Esophagus squamous epithelium (tissue), 4 donors: Measurements from ENCODE around the gene MYBPC3.

ENCODE experiments used
- POLR2A ChIP-seq, 4 donors: fragments of 450-650 bp; IDR thresholded peaks; one replicate each; pipeline ENCODE4 v1.6.1; 2017; ENCODE audit warnings: antibody characterized with exemption in 4 of 4, mild to moderate bottlenecking in 4 of 4, moderate library complexity in 3 of 4
- TF ChIP-seq, protein P1 (sequence below), 6 experiments: fragments of 450-650 bp in 4 of 6; fragments of 200-600 bp in 2 of 6; sonication (generic) in 2 of 6; IDR thresholded peaks; one replicate each; pipeline ENCODE4 v1.5.1; 2016 to 2019; ENCODE audit warnings: antibody characterized with exemption in 6 of 6, mild to moderate bottlenecking in 4 of 6, moderate library complexity in 4 of 6

DNA sequence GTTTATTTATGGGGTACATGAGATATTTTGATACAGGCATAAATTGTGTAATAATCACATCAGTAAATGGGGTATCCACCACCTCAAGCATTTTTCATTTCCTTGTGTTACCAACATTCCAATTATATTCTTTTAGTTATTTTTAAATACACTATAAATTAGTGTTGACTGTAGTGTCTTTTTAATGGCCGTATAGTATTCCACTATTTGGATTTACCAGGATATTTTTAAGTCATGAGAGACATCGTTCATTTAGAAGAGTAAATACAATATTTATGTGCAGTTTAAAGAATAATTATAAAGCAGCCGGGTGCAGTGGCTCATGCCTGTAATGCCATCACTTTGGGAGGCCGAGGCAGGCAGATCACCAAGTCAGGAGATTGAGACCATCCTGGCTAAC lies 32.0 kb upstream of the MYBPC3 start:
- TF ChIP-seq, protein P1, sequence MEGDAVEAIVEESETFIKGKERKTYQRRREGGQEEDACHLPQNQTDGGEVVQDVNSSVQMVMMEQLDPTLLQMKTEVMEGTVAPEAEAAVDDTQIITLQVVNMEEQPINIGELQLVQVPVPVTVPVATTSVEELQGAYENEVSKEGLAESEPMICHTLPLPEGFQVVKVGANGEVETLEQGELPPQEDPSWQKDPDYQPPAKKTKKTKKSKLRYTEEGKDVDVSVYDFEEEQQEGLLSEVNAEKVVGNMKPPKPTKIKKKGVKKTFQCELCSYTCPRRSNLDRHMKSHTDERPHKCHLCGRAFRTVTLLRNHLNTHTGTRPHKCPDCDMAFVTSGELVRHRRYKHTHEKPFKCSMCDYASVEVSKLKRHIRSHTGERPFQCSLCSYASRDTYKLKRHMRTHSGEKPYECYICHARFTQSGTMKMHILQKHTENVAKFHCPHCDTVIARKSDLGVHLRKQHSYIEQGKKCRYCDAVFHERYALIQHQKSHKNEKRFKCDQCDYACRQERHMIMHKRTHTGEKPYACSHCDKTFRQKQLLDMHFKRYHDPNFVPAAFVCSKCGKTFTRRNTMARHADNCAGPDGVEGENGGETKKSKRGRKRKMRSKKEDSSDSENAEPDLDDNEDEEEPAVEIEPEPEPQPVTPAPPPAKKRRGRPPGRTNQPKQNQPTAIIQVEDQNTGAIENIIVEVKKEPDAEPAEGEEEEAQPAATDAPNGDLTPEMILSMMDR (IDR thresholded peaks at IDR 0.05) = no peak
- TF ChIP-seq POLR2A (IDR thresholded peaks at IDR 0.05) = no peak
